Loucy (cell line): ENCODE data around the gene THRAP3.

ENCODE experiments used
- H2AFZ ChIP-seq: fragments of 200-600 bp; sonication (generic); 2 replicates; pipeline ENCODE4 v1.6.0; 2016; ENCODE audit warnings: antibody characterized with exemption, mild to moderate bottlenecking, low read length, moderate library complexity
- H3F3A ChIP-seq: fragments of 200-600 bp; 2 replicates; pipeline ENCODE4 v1.6.0; 2016; ENCODE audit warnings: antibody characterized with exemption, low read depth, mild to moderate bottlenecking
- H3K27me3 ChIP-seq: fragments of 200-600 bp; sonication (generic); 2 replicates; pipeline ENCODE4 v1.6.1; 2014; ENCODE audit warnings: low read length, mild to moderate bottlenecking; ENCODE audit not compliant: insufficient read depth, poor library complexity, severe bottlenecking
- H3K36me3 ChIP-seq: fragments of 200-600 bp; sonication (generic); 2 replicates; pipeline ENCODE4 v1.6.1; 2016; ENCODE audit warnings: low read length; ENCODE audit not compliant: insufficient read depth
- H3K4me1 ChIP-seq: fragments of 200-600 bp; sonication (generic); 2 replicates; pipeline ENCODE4 v1.5.1; 2014; ENCODE audit warnings: low read length, mild to moderate bottlenecking; ENCODE audit not compliant: insufficient read depth, poor library complexity, severe bottlenecking
- H3K4me2 ChIP-seq: fragments of 200-600 bp; sonication (generic); 2 replicates; pipeline ENCODE4 v1.6.0; 2014; ENCODE audit warnings: antibody characterized with exemption, low read length, low read depth, mild to moderate bottlenecking; ENCODE audit not compliant: poor library complexity, severe bottlenecking
- H3K4me3 ChIP-seq: fragments of 200-600 bp; sonication (generic); 2 replicates; pipeline ENCODE4 v1.5.1; 2014; ENCODE audit warnings: low read length, mild to moderate bottlenecking, mixed read lengths; ENCODE audit not compliant: poor library complexity, severe bottlenecking
- H3K79me2 ChIP-seq: fragments of 200-600 bp; sonication (generic); 2 replicates; pipeline ENCODE4 v1.6.1; 2014; ENCODE audit warnings: low read length; ENCODE audit not compliant: insufficient read depth
- H3K9ac ChIP-seq: fragments of 200-600 bp; sonication (generic); 2 replicates; pipeline ENCODE4 v1.6.0; 2014; ENCODE audit warnings: mild to moderate bottlenecking, low read depth, low read length, moderate library complexity; ENCODE audit not compliant: poor library complexity, severe bottlenecking
- H3K9me2 ChIP-seq: fragments of 200-600 bp; sonication (generic); replicated peaks from 2 replicates; pipeline ENCODE4 v1.6.1; 2016; ENCODE audit warnings: low read depth, low read length, mixed read lengths
- H3K9me3 ChIP-seq: fragments of 200-600 bp; sonication (generic); 2 replicates; pipeline ENCODE4 v1.6.1; 2014; ENCODE audit warnings: mild to moderate bottlenecking, antibody characterized with exemption, low read length, low read depth; ENCODE audit not compliant: insufficient read depth
- H4K20me1 ChIP-seq: fragments of 200-600 bp; sonication (generic); 2 replicates; pipeline ENCODE4 v1.6.0; 2014; ENCODE audit warnings: antibody characterized with exemption, low read length, mild to moderate bottlenecking; ENCODE audit not compliant: insufficient read depth, poor library complexity, severe bottlenecking
- CTCF ChIP-seq: fragments of 200-600 bp; sonication (generic); conservative IDR thresholded peaks from 2 replicates; pipeline ENCODE4 v1.5.1; 2014; ENCODE audit warnings: mild to moderate bottlenecking, antibody characterized with exemption, low read length
- EZH2phosphoT487 ChIP-seq: fragments of 200-600 bp; IDR thresholded peaks from 2 replicates; pipeline ENCODE4 v1.6.1; 2018; ENCODE audit warnings: antibody characterized with exemption, mild to moderate bottlenecking, moderate library complexity, borderline replicate concordance

Gene THRAP3

DNA sequence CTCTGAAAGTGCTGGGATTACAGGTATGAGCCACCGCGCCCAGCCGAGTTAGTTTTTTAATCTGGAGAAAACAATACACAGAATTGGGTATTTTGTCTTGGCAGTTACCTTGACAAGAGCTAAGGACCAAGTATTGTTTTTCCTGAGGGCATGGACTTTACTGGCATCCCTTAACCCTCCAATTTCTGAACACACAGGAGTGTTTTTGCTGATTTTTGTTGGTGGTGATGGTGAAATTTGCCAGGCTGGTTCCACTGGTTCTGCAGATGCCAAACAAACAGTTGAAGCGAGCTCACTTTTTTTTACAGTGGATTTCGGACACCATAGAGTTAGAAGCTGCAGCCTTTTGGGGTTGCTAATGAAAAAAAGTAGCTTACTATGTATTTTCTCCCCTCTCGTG lies 44.7 kb downstream of the THRAP3 start:
- H2AFZ ChIP-seq: no peak overlapping the region
- H3K4me2 ChIP-seq: no peak overlapping the region
- peaks cover 22% of the 10 kb centered on the region for H4K20me1 ChIP-seq
- peaks cover 76% of the 10 kb centered on the region for H3K79me2 ChIP-seq
- H3K9ac ChIP-seq: no peak overlapping the region
- TF ChIP-seq CTCF: no peak
- no peak for TF ChIP-seq EZH2phosphoT487
- no peaks in the 10 kb centered on the region for H3F3A ChIP-seq
- H3K27me3 ChIP-seq: no peaks in the 10 kb centered on the region
- H3K4me3 ChIP-seq: no peak overlapping the region
- H3K9me2 ChIP-seq: no peaks in the 10 kb centered on the region
- H3K9me3 ChIP-seq: no peaks in the 10 kb centered on the region
- H3K36me3 ChIP-seq: peaks cover 63% of the 10 kb centered on the region; the same call in 1 of the 2 replicates
- H3K4me1 ChIP-seq: no peaks in the 10 kb centered on the region

DNA sequence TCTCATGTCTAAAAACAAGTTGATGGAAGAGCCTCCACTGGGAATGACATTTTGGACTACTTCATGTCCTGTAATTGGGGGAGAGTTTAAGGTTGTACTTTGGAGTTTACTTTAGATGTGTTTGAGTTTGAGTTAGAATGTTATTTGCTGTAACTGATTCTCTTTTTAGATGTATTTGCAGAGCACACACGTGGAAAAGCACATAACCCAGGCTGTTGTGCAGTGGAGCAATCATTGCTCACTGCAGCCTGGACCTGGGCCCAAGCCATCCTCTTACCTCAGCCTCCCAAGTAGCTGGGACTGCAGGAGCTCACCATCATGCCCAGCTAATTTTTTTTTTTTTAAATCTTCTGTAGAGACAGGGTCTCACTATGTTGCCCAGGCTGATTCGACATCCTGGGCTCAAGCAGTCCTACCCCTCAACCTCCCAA lies 45.2 kb downstream of the THRAP3 start:
- no peak for TF ChIP-seq CTCF
- TF ChIP-seq EZH2phosphoT487: no peak
- H2AFZ ChIP-seq: no peak overlapping the region
- H4K20me1 ChIP-seq: peaks cover 21% of the 10 kb centered on the region
- no peak overlapping the region for H3K9ac ChIP-seq
- no peaks in the 10 kb centered on the region for H3K27me3 ChIP-seq
- H3K36me3 ChIP-seq: peaks cover 63% of the 10 kb centered on the region; the same call in 1 of the 2 replicates
- H3K9me3 ChIP-seq: no peaks in the 10 kb centered on the region
- H3K9me2 ChIP-seq: no peaks in the 10 kb centered on the region
- no peaks in the 10 kb centered on the region for H3F3A ChIP-seq
- H3K79me2 ChIP-seq: peaks cover 76% of the 10 kb centered on the region
- H3K4me1 ChIP-seq: no peaks in the 10 kb centered on the region
- H3K4me3 ChIP-seq: no peak overlapping the region
- no peak overlapping the region for H3K4me2 ChIP-seq

DNA sequence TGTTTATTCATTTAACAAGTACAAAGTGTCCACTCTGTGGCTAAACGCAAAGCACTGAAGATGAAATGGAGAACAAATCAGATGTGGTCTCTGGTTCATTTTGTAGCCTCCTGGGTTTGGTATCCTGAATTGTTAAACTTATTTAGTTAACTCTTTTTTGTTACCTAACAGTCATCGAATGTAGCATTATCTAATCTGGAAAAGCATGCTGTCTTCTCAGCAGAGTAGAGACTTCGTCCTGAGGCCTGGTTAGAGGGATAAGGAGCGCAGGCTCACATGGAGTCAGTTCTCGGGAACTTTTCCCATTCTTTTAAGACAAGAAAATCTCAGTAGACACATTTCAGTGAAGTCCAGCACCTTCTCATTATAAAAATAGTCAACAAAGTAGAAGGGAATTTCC lies 48.8 kb downstream of the THRAP3 start:
- H3F3A ChIP-seq: no peaks in the 10 kb centered on the region
- peaks cover 15% of the 10 kb centered on the region for H4K20me1 ChIP-seq
- no peaks in the 10 kb centered on the region for H3K27me3 ChIP-seq
- no peak for TF ChIP-seq EZH2phosphoT487
- TF ChIP-seq CTCF: no peak
- no peak overlapping the region for H3K4me2 ChIP-seq
- no peaks in the 10 kb centered on the region for H3K9me2 ChIP-seq
- no peak overlapping the region for H3K4me3 ChIP-seq
- H3K36me3 ChIP-seq: peaks cover 51% of the 10 kb centered on the region; the same call in 1 of the 2 replicates
- H2AFZ ChIP-seq: no peak overlapping the region
- no peaks in the 10 kb centered on the region for H3K9me3 ChIP-seq
- no peak overlapping the region for H3K9ac ChIP-seq
- H3K79me2 ChIP-seq: peaks cover 54% of the 10 kb centered on the region
- H3K4me1 ChIP-seq: no peaks in the 10 kb centered on the region
